AG08396 (cell line): ENCODE data around the gene KISS1R.
"Not testable (repeated sequence)": the region's sequence is repeated elsewhere in the genome, so short reads cannot be mapped to it uniquely, and the experiment has no call there.

Source experiments
- DNase-seq: peaks from one replicate; pipeline ENCODE4 v3.0.0; 2012; ENCODE audit warnings: low spot score, mixed read lengths

The KISS1R gene

GRCh38 chr19:881385-882071 lies 35.6 kb upstream of the KISS1R start:
- no peak for DNase-seq

GRCh38 chr19:882871-883497 lies 34.1 kb upstream of the KISS1R start:
- no peak for DNase-seq

GRCh38 chr19:883661-884211 lies 33.4 kb upstream of the KISS1R start:
- DNase-seq = no peak

- DNase-seq = no peak
Observed at GRCh38 chr19:884420-885211, 32.5 kb upstream of the KISS1R start.

GRCh38 chr19:885536-886224 lies 31.5 kb upstream of the KISS1R start:
- no peak for DNase-seq

- DNase-seq = peak; percentile 71
Observed at GRCh38 chr19:887072-887471, 30.1 kb upstream of the KISS1R start.

- no peak for DNase-seq
Observed at GRCh38 chr19:887599-887998, 29.5 kb upstream of the KISS1R start.

GRCh38 chr19:888581-889385 lies 28.4 kb upstream of the KISS1R start:
- no peak for DNase-seq

- DNase-seq = no peak
Observed at GRCh38 chr19:889662-890295, 27.4 kb upstream of the KISS1R start.

- no peak for DNase-seq
Observed at GRCh38 chr19:890831-891230, 26.3 kb upstream of the KISS1R start.

- DNase-seq = not testable (repeated sequence)
Observed at GRCh38 chr19:891421-892200, 25.5 kb upstream of the KISS1R start.

- no peak for DNase-seq
Observed at GRCh38 chr19:892243-892893, 24.8 kb upstream of the KISS1R start.

GRCh38 chr19:892894-893689 lies 24.0 kb upstream of the KISS1R start, which contains the start of the genes MED16 and RNU6-9:
MED16 (minus strand) TSS chr19:893187; CDS start chr19:891131, 2,056 bp downstream.
RNU6-9 (plus strand) TSS chr19:893484.
- peak; percentile 99 for DNase-seq

GRCh38 chr19:896434-896833 lies 20.7 kb upstream of the KISS1R start:
- no peak for DNase-seq

GRCh38 chr19:896999-897398 lies 20.1 kb upstream of the KISS1R start:
- no peak for DNase-seq

GRCh38 chr19:897442-898039 lies 19.6 kb upstream of the KISS1R start:
- DNase-seq = no peak

GRCh38 chr19:898663-899062 lies 18.5 kb upstream of the KISS1R start:
- no peak for DNase-seq
